Peyer's patch (tissue), 4 donors: ENCODE data around the gene OR11H6. TPM values are rescaled to one million over a fixed set of nuclear protein-coding genes. Genes with fewer than 3 reads are reported as not detected.
"Not testable (repeated sequence)": the region's sequence is repeated elsewhere in the genome, so short reads cannot be mapped to it uniquely, and the experiment has no call there.

Source experiments
- DNase-seq, 3 donors: peaks; one replicate each; pipeline ENCODE4 v3.0.0-alpha.2; 2017 to 2019
- H3K27ac ChIP-seq, 4 donors: fragments of 200-600 bp; sonication (generic); one replicate each; pipeline ENCODE4 v1.5.1; 2016 to 2019
- H3K27me3 ChIP-seq, 2 donors: fragments of 200-600 bp; sonication (generic); one replicate each; pipeline ENCODE4 v1.5.1; 2019
- H3K36me3 ChIP-seq, 3 donors: fragments of 200-600 bp; sonication (generic); one replicate each; pipeline ENCODE4 v1.5.1; 2016 to 2019
- H3K4me1 ChIP-seq, 4 donors: fragments of 200-600 bp; sonication (generic); one replicate each; pipeline ENCODE4 v1.5.1; 2016 to 2019
- H3K4me3 ChIP-seq, 4 donors: fragments of 200-600 bp; sonication (generic); 1 replicate in 3 of 4; 2 replicates in 1 of 4; pipeline ENCODE4 v1.5.1; 2016 to 2019; ENCODE audit warnings: mild to moderate bottlenecking in 1 of 4
- H3K9me3 ChIP-seq, 4 donors: fragments of 200-600 bp; sonication (generic); one replicate each; pipeline ENCODE4 v1.5.1; 2016 to 2019; ENCODE audit warnings: mild to moderate bottlenecking in 1 of 4
- POLR2A ChIP-seq, 2 donors: fragments of 450-650 bp; IDR thresholded peaks; one replicate each; pipeline ENCODE4 v1.5.1; 2017; ENCODE audit warnings: antibody characterized with exemption in 2 of 2, mild to moderate bottlenecking in 2 of 2, moderate library complexity in 2 of 2
- total RNA-seq, 4 donors: library from RNA; depleted of rRNA; stranded (reverse); fragments of >200 nt; gene quantifications; one replicate each; pipeline ENCODE4 v1.1.0, GENCODE V29; 2016
- TF ChIP-seq, protein P1 (sequence below), 6 experiments: fragments of 450-650 bp in 4 of 6; fragments of 200-600 bp in 2 of 6; sonication (generic) in 1 of 6; IDR thresholded peaks; one replicate each; pipeline ENCODE4 v1.5.1; 2017 to 2019; ENCODE audit warnings: antibody characterized with exemption in 6 of 6, mild to moderate bottlenecking in 3 of 6, moderate library complexity in 1 of 6

The OR11H6 gene
- total RNA-seq, 4 donors from 2014 or later, result not detected

DNA sequence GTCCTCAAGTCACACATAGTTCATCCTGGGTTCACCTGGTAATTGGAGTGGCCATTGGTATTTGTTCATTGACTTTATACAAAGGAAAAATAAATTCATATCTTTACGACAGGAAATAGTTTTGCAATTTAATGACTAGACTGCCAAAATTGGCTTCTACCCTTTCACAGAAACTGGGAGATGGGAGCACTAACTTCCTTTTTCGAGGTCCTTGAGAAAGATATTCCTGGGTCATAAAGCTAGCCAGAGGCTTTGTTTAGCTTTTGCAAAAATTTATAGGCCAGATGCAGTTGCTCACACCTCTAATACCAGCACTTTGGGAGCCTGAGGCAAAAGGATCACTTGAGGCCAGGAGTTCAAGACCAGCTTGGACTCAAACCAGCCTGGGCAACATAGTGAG, 43.0 kb upstream of the OR11H6 start:
- Histone ChIP-seq H3K9me3 (no peaks in the 10 kb centered on the region), H3K36me3 (no peaks in the 10 kb centered on the region), H3K27me3 (no peaks in the 10 kb centered on the region), H3K27ac (no peak overlapping the region), H3K4me3 (no peak overlapping the region), H3K4me1 (no peaks in the 10 kb centered on the region)
- no peak for DNase-seq
- no peak for TF ChIP-seq POLR2A (IDR thresholded peaks at IDR 0.05)

DNA sequence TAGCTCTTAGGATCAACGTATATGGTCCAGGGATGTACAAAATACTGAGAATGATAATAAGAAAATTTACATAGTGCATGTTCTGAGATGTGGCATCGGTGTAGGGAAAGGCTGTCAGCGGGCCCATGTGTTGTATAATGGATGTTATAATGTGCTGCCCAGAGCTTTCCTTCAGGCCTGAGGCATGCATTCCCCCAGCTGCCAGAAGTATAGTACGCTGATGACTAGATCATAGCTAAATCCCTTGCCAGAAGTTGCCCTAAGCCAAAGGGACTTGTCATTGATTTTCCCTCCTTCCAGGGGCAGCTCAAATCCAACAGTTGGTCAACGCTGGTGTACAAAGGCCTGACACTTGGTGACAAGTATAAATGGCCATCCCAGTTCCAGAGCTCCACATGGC, 39.3 kb upstream of the OR11H6 start:
- H3K36me3 ChIP-seq, result no peaks in the 10 kb centered on the region
- TF ChIP-seq POLR2A (IDR thresholded peaks at IDR 0.05), result no peak
- TF ChIP-seq, protein P1, sequence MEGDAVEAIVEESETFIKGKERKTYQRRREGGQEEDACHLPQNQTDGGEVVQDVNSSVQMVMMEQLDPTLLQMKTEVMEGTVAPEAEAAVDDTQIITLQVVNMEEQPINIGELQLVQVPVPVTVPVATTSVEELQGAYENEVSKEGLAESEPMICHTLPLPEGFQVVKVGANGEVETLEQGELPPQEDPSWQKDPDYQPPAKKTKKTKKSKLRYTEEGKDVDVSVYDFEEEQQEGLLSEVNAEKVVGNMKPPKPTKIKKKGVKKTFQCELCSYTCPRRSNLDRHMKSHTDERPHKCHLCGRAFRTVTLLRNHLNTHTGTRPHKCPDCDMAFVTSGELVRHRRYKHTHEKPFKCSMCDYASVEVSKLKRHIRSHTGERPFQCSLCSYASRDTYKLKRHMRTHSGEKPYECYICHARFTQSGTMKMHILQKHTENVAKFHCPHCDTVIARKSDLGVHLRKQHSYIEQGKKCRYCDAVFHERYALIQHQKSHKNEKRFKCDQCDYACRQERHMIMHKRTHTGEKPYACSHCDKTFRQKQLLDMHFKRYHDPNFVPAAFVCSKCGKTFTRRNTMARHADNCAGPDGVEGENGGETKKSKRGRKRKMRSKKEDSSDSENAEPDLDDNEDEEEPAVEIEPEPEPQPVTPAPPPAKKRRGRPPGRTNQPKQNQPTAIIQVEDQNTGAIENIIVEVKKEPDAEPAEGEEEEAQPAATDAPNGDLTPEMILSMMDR (IDR thresholded peaks at IDR 0.05), result no peak
- no peak overlapping the region for H3K27ac ChIP-seq
- H3K4me3 ChIP-seq, result no peak overlapping the region
- no peaks in the 10 kb centered on the region for H3K9me3 ChIP-seq
- no peaks in the 10 kb centered on the region for H3K27me3 ChIP-seq
- no peaks in the 10 kb centered on the region for H3K4me1 ChIP-seq
- DNase-seq, result no peak

GRCh38 chr14:20190596-20190995, 32.9 kb upstream of the OR11H6 start, which contains the start of gene OR11G2:
Gene OR11G2, plus strand, starts transcription at chr14:20190896. Its CDS starts 6,542 bp downstream, at chr14:20197438.
- H3K4me1 ChIP-seq, result no peaks in the 10 kb centered on the region
- H3K36me3 ChIP-seq, result no peaks in the 10 kb centered on the region
- H3K4me3 ChIP-seq, result no peak within 1 kb of the TSS
- H3K27me3 ChIP-seq, result no peaks in the 10 kb centered on the region
- TF ChIP-seq, protein P1 (IDR thresholded peaks at IDR 0.05), result no peak
- no peak for TF ChIP-seq POLR2A (IDR thresholded peaks at IDR 0.05)
- H3K27ac ChIP-seq, result no peak within 1 kb of the TSS
- H3K9me3 ChIP-seq, result no peaks in the 10 kb centered on the region
- no peak for DNase-seq

GRCh38 chr14:20191396-20191795, 32.1 kb upstream of the OR11H6 start:
- no peak for DNase-seq
- no peak overlapping the region for H3K27ac ChIP-seq
- no peaks in the 10 kb centered on the region for H3K9me3 ChIP-seq
- H3K4me1 ChIP-seq, result no peaks in the 10 kb centered on the region
- no peaks in the 10 kb centered on the region for H3K36me3 ChIP-seq
- no peak for TF ChIP-seq POLR2A (IDR thresholded peaks at IDR 0.05)
- TF ChIP-seq, protein P1 (IDR thresholded peaks at IDR 0.05), result no peak
- no peak overlapping the region for H3K4me3 ChIP-seq
- no peaks in the 10 kb centered on the region for H3K27me3 ChIP-seq

DNA sequence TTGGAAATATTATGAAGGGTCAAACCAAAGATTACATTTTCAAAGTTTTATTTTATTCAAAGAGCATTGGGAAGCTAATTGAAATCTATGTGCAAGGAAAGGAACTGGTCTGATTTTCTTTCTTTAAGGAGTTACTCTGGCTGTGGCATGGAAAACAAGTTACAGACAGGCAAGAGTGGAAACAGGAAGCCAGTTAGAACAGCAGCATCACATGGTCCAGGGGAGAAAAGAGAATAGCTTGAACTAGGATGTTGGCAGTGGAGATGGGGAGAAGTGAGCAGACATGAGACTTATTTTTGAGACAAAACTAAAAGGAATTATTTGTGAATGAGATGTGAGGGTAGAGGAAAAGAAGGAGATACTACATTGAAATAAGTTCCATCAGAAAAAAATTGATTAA, 29.4 kb upstream of the OR11H6 start:
- Histone ChIP-seq H3K4me3 (no peak overlapping the region), H3K9me3 (no peaks in the 10 kb centered on the region), H3K4me1 (no peaks in the 10 kb centered on the region), H3K36me3 (no peaks in the 10 kb centered on the region), H3K27ac (no peak overlapping the region), H3K27me3 (no peaks in the 10 kb centered on the region)
- no peak for DNase-seq
- TF ChIP-seq, protein P1 (IDR thresholded peaks at IDR 0.05), result no peak
- TF ChIP-seq POLR2A (IDR thresholded peaks at IDR 0.05), result no peak

- not testable (repeated sequence) for H3K36me3 ChIP-seq, H3K9me3 ChIP-seq, H3K4me3 ChIP-seq, DNase-seq, H3K27ac ChIP-seq, H3K4me1 ChIP-seq, H3K27me3 ChIP-seq
These were observed 28.3 kb upstream of the OR11H6 start for GRCh38 chr14:20195170-20195569.

GRCh38 chr14:20195911-20196310, 27.6 kb upstream of the OR11H6 start:
- no peaks in the 10 kb centered on the region for H3K4me1 ChIP-seq
- DNase-seq, result no peak
- no peaks in the 10 kb centered on the region for H3K36me3 ChIP-seq
- H3K27ac ChIP-seq, result no peak overlapping the region
- H3K27me3 ChIP-seq, result no peaks in the 10 kb centered on the region
- no peaks in the 10 kb centered on the region for H3K9me3 ChIP-seq
- H3K4me3 ChIP-seq, result no peak overlapping the region
- TF ChIP-seq POLR2A (IDR thresholded peaks at IDR 0.05), result no peak
- TF ChIP-seq, protein P1 (IDR thresholded peaks at IDR 0.05), result no peak
